ENCODE data around the gene ARHGEF6.

The ARHGEF6 gene

GRCh38 chrX:136636121-136636520 is 144.6 kb downstream of the ARHGEF6 start:
- DNase-seq, result no peak

GRCh38 chrX:136635235-136635634 is 145.5 kb downstream of the ARHGEF6 start:
- peak; percentile 67 for DNase-seq

- DNase-seq, result no peak
These were observed 149.9 kb downstream of the ARHGEF6 start for GRCh38 chrX:136630881-136631280.

GRCh38 chrX:136629084-136629750 is 151.5 kb downstream of the ARHGEF6 start:
- DNase-seq, result no peak

- DNase-seq, result peak; percentile 50
These were observed 153.3 kb downstream of the ARHGEF6 start for GRCh38 chrX:136627409-136627808.

- DNase-seq, result no peak
These were observed 153.8 kb downstream of the ARHGEF6 start for GRCh38 chrX:136626891-136627290.

- DNase-seq, result no peak
These were observed 154.5 kb downstream of the ARHGEF6 start for GRCh38 chrX:136626237-136626636.

- DNase-seq, result no peak
These were observed 155.5 kb downstream of the ARHGEF6 start for GRCh38 chrX:136625246-136625645.

- DNase-seq, result no peak
These were observed 157.3 kb downstream of the ARHGEF6 start for GRCh38 chrX:136623396-136623795.

GRCh38 chrX:136622568-136622967 is 158.2 kb downstream of the ARHGEF6 start:
- DNase-seq, result no peak

- no peak for DNase-seq
These were observed 160.0 kb downstream of the ARHGEF6 start for GRCh38 chrX:136620780-136621179.

DNA sequence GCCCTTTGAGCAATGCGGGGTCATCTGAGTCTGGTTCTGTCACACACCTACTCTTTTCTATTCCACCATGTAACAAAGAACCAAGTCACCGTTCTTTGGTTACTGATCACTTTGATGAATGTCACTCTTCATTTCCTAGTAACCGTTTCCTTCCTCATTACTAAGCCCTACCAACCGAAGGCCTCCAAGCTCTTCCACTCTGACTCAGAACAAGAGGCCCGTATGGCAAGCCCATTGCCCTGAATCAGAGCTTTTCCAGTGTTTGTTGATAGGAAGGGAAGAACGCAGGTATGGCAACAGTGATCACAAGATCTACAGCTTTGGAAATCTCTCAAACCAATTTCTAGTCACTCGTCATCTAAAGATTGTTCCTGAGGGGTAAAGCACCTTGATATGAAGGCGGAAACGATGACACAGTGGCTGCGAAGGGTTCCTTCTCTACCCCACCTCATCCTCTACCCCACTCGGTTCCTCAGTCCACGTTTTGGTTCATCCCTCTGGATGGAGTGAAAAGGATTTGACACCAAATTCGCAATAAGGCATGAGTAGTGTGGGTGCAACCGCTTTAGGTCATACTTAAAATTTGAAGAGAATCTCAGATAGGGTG is 160.7 kb downstream of the ARHGEF6 start:
- DNase-seq, result peak; percentile 68

DNA sequence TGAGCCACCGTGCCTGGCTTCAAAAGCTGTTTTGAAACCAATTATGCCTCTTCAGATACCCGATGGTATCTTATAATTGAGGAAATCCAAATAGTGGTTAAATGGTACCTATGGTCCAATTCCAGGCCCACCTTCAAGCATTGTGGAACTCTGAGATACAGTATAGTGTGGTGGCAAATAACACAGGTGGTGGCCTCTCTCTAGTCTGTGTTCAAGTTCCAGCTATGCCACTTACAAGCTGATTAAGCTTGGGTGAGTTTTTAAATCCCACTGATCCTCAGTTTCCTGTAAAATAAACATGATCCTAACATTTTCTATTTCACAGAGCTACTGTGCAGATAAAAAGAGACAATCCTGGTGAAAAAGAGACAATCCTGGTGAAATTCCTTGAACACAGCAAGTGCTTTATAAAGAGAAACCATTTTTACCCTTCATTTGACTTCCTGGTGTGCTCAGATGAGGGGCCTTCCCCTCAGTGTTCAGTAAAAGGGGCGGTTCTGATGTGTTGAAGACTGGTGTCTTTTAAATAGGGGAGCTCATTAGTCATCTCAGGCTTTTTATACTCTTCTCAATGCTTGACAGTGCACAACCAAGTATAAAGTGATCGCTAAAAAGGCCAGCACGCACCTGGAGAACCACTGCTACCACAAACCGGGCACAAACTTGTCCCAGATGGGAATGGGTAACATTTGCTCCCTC is 163.6 kb downstream of the ARHGEF6 start:
- DNase-seq, result peak; percentile 59
